ENCODE results near the gene NKD1. TPM values are rescaled to one million over a fixed set of nuclear protein-coding genes. Genes with fewer than 3 reads are reported as not detected.

The NKD1 gene
- total RNA-seq, 3 donors from 2014 or later: 1.3 to 5.0 (median 4.6) TPM

DNA sequence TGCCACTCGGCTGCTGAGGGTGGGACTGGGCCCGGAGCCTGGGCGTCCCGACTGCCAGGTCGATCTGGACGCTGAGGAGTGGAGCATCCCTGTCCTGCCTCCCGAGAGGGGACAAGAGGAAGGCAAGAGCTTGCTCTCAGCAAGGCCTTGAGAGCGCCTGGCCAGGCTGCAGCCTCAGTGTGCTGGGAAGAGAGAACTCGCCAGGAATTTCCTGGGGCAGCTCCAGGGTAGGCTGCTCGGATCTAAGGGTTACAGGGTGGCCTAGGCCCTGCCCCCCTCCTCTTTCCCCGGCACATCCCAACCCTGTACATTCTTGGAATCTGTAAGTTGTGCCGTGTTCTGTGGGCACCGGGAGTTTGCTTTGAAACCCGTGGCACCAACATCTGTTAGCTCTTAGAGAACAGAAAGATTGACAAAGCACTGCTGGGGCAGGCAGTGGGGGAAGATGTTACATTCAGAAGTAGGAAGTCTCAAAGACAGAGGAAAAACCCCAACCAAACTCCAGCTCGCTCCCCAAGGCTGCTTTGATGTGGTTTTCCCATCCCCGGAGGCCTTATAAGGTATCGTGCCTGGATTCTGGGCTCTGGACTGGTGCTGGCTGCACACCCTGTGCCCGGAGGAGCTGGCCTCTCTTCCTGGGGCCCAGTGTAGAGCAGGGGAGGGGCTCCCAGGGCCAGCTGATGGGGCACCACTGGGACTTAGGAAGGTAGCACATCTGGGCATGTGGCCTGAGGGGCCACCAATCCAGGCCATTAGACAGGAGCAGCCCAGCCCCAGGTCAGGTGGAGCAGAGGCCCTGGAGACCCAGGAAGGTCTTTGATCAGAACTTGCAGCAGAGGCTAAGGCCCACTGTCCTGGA is 55.2 kb downstream of the NKD1 start:
- peak overlapping the region in 1 of 3 donors; percentile 16 for H3K4me3 ChIP-seq
- H3K9me3 ChIP-seq: no peaks in the 10 kb centered on the region
- peak in 1 of 2 donors; percentile 27 for DNase-seq (ENCODE audit: low spot score in 2 of 2)
- H3K27ac ChIP-seq: peak overlapping the region in 1 of 2 donors; percentile 73
- H3K4me1 ChIP-seq: peaks cover 0 to 12% of the 10 kb centered on the region in 2 donors
- intact Hi-C loops (cut with DNase I; ENCODE audit: low total_unique reads): no loop called here
- TF ChIP-seq POLR2AphosphoS5 (IDR thresholded peaks at IDR 0.05): no peak
- TF ChIP-seq POLR2A (IDR thresholded peaks at IDR 0.05): no peak
- no peak for TF ChIP-seq CTCF (IDR thresholded peaks at IDR 0.05)
- H3K36me3 ChIP-seq: no peaks in the 10 kb centered on the region
- no peaks in the 10 kb centered on the region for H3K27me3 ChIP-seq

GRCh38 chr16:50604065-50604418 is 55.8 kb downstream of the NKD1 start:
- TF ChIP-seq POLR2A (IDR thresholded peaks at IDR 0.05) (no peak), CTCF (IDR thresholded peaks at IDR 0.05) (no peak), POLR2AphosphoS5 (IDR thresholded peaks at IDR 0.05) (no peak)
- intact Hi-C loops (cut with DNase I; ENCODE audit: low total_unique reads): no loop called here

GRCh38 chr16:50604610-50605009 is 56.4 kb downstream of the NKD1 start:
- no peak for TF ChIP-seq CTCF (IDR thresholded peaks at IDR 0.05)
- no peak for TF ChIP-seq POLR2AphosphoS5 (IDR thresholded peaks at IDR 0.05)
- TF ChIP-seq POLR2A (IDR thresholded peaks at IDR 0.05): no peak
- H3K27ac ChIP-seq: no peak overlapping the region
- H3K36me3 ChIP-seq: no peaks in the 10 kb centered on the region
- H3K4me3 ChIP-seq: no peak overlapping the region
- intact Hi-C loops (cut with DNase I; ENCODE audit: low total_unique reads): no loop called here
- H3K4me1 ChIP-seq: peaks cover 0 to 12% of the 10 kb centered on the region in 2 donors
- no peak for DNase-seq (ENCODE audit: low spot score in 2 of 2)
- no peaks in the 10 kb centered on the region for H3K9me3 ChIP-seq
- H3K27me3 ChIP-seq: no peaks in the 10 kb centered on the region

More at GRCh38 chr16:50604065-50604418, 55.8 kb downstream of the NKD1 start:
- Histone ChIP-seq H3K36me3 (no peaks in the 10 kb centered on the region), H3K27ac (peak overlapping the region in 1 of 2 donors; percentile 73), H3K4me3 (no peak overlapping the region), H3K27me3 (no peaks in the 10 kb centered on the region), H3K9me3 (no peaks in the 10 kb centered on the region), H3K4me1 (peaks cover 0 to 12% of the 10 kb centered on the region in 2 donors)
- no peak for DNase-seq (ENCODE audit: low spot score in 2 of 2)

- Histone ChIP-seq H3K36me3 (no peaks in the 10 kb centered on the region), H3K27me3 (no peaks in the 10 kb centered on the region), H3K4me3 (no peak overlapping the region), H3K27ac (no peak overlapping the region), H3K4me1 (peaks cover 0 to 12% of the 10 kb centered on the region in 2 donors), H3K9me3 (no peaks in the 10 kb centered on the region)
- intact Hi-C loops (cut with DNase I; ENCODE audit: low total_unique reads): no loop called here
- no peak for DNase-seq (ENCODE audit: low spot score in 2 of 2)
- TF ChIP-seq POLR2AphosphoS5 (IDR thresholded peaks at IDR 0.05) (no peak), CTCF (IDR thresholded peaks at IDR 0.05) (no peak), POLR2A (IDR thresholded peaks at IDR 0.05) (no peak)
Observed at GRCh38 chr16:50605733-50606430, 57.7 kb downstream of the NKD1 start.

Data from breast epithelium (tissue), 4 donors.